Measurements from ENCODE around the gene MTPN.
A peak's percentile ranks its signal among the peaks of the same experiment; 100 is the strongest.

Gene MTPN, protein sequence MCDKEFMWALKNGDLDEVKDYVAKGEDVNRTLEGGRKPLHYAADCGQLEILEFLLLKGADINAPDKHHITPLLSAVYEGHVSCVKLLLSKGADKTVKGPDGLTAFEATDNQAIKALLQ

DNA sequence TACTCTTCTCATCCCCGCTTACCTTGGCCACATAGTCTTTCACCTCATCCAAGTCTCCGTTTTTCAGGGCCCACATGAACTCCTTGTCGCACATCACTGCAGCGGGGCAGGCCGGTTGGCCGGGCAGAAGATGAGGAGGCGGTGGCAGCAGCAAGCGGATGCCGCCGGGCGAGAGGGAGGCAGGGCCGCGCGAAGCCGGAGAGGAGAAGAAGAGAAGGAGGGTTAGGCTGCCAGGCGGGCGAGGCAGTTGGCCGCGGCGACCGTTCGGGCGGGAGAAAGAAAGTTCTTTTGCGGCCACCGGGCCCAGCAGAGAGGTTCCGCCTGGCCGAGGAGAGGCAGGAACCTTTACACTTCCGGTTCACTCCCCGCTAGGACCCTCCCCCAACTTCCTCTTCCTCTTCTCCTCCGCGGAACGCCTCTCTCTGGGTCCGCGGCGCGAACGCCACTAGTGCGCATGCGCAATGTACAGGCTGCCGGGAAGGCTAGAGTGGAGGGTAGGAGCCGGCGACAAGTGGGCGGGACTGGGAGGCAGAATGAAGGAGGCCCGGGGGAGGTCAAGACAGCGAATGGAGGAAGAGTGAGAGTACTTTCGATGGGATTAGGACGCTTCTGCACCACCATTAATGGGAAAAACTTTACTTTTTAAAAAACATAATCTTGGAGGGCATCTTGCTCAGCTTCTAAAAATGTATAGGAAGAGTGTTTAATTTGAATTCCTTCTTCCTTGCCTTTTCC lies at the start of gene MTPN:
TSS of gene MTPN (minus strand) at position 353 of the 735 bp plus-strand sequence. CDS start at position 94, 259 bp downstream.
- peak; percentile 99 for DNase-seq

GRCh38 chr7:136026209-136026608 lies 49.0 kb upstream of the MTPN start:
- no peak for DNase-seq

DNA sequence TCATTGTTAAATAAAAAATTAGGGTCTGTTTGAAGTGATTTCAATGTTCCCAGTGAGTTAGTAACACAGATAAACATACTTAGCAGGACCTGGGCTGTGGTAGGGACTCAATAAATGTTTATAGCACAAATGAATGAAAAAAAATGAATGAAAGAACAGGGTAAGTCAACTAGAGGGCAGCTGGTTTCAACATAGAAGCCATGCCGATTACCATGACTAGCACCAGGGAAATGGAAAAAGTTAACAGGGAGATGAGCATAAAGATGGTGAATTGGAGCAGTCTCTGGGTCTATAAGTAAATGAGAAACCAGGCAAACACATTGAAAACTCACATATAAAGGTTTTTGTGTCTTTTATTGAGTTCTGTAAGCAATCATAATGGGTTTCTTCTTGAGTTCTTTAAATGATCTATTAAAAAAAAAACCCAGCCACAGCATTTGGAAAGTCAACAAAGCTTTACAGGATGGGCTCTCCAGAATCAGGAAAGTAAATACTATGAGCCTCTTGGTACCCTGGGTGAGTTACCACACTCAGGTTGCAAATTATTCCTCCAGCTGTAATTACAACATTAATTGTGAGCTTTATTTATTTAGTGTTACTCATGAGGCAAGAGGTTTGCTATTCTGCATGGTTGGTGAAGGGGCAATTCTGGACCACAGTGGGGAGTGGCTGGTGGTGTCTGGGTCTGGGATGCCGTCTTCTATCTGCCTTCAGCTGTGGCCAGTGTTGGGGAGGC lies 46.1 kb upstream of the MTPN start:
- DNase-seq: no peak

DNA sequence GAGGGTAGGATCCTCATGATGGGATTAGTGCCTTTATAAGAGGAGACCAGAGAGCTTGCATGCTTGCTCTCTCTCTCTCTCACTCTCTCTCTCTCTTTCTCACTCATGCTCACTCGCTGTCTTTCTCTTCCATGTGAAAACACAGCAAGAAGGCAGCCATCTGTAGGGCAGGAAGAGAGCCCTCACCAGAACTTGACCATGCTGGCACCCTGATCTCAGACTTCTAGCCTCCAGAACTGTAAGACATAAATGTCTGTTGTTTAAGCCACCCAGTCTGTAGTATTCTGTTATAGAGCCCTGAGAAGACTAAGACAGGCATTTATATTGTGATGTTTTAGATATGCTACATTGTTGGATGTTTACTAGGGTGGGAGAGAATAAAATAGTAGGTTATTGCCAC lies 43.4 kb upstream of the MTPN start:
- DNase-seq: no peak

DNA sequence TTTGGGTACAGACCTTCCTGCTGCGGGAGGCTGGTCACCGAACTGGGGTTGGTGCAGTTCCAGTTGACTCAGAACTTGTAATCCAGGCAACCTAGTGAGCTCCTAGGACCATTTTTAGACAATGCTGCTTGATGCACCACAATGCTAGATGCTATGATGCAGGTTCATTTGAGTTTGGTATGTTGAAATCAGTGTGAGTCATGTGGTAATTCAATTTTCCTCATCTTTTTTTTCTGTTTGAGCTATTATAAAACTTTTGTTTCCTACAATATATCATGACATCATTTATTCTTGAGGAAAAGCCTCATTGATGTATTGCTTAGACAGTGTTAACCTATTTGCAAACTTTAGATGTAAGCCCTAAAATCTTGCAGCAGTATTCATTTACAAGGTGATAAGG lies 40.9 kb upstream of the MTPN start:
- DNase-seq: no peak

GRCh38 chr7:136016649-136017395 lies 39.7 kb upstream of the MTPN start:
- no peak for DNase-seq

DNA sequence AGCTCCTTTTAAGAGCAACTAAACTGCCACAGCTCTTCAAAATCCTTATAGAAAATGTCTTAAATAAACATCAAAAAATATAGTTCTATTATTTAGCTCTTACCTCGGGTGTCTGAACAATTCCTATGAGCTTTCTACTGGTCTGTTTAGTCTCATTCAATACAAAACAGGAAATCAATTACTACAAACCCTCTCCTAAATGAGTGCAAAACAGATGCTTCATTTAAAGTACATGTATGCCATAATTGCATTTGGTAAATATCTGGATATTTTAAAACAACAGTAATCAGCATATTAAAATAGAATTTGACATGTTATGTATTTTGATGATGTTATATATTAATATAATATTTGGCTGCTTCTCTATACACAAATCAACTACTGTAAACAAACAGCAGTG lies 38.5 kb upstream of the MTPN start:
- DNase-seq: no peak

DNA sequence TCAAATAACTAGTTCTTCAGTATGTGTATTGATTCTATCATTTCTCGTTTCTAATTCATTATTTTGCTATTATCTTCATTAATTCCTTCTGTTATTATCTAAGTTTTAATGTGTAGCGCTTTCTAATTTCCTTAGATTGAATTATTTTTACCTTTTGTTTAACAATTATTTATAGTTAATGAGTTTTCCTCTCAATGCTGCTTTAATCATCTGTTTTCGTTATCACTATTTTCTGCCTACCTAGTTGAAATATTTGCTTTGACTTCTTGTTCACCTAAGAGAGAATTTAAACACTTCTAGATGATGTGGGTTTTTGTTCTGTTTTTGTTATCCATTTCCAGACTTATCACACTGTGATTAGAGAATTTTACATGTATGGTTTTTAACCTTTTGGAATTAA lies 37.5 kb upstream of the MTPN start:
- DNase-seq: no peak

DNA sequence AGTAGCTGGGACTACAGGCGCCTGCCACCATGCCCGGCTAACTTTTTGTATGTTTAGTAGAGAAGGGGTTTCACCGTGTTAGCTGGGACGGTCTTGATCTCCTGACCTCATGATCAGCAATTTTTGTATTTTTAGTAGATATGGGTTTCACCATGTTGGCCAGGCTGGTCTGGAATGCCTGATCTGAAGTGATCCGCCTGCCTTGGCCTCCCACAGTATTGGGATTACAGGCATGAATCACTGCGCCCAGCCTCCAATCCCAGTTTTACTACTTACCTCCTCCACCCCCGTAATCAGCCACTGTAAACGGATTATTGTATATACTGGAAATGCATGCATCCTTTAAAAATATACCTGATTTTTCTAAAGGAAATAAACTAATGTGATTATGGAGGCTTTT lies 35.1 kb upstream of the MTPN start:
- DNase-seq: no peak

DNA sequence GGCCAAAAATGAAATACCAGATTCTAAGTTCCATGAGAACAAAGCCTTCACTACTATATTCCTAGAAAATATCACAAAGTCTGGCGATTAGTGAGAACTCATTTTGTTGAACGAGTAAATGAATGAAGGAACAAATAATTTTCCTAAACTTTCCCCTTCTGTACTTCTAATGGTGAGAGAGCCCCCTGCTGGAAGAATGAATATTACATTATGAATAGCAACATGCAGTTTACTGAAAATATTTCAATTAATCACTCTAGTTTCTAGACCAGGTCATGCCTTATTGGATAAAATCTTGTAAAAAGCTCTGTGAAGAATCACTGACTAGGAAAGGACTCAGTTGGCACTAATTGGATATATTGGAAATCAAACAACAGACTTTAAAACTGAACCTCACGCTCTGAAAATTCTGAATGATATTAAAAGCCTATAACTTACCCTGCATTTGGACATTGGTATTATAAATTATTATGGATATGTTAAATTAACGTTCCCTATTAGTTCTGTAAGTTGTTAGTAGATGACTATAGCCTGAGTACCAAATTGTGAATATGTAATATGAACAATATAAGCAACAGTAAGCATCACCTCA lies 32.4 kb upstream of the MTPN start:
- DNase-seq: peak; percentile 66

GRCh38 chr7:136006208-136006607 lies 29.0 kb upstream of the MTPN start:
- no peak for DNase-seq

DNA sequence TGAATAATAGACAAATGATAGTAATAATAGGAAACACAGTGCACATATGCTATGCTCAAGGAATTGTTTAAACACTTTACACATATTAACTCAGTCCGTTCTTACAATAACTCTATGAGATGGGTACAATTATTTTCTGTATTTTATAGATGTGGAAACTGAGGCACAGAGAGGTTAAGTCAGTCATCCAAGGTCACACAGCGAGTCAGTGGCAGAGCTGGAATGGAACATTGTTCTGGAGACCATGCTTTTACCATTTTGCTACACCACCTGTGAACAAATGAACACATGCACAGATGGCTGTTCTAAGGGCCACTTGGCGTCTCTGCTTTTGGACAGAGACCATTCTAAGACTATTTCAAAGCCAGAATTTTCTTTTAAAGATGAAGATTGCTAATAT lies 26.9 kb upstream of the MTPN start:
- DNase-seq: no peak

DNA sequence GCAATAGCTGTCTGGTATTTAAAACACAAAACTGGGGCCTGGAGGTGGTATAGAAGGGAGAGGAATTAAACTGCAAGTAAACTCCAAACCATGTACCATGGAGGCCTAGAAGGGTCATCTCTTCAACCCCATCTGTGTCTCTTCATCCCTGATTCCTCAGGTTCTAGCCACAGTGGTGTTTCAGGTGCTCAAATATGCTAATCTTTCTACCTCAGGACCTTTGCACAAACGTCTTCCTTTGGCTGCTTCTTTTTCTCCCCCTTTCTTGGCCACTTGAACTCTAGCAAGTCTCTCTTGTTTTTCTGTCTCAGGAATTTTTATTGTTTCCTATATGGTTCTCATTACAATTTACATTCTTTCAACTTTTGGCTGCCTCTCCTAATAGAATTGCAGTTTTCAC lies 25.6 kb upstream of the MTPN start:
- DNase-seq: no peak

- no peak for DNase-seq
Observed at GRCh38 chr7:136000288-136000913, 23.2 kb upstream of the MTPN start.

DNA sequence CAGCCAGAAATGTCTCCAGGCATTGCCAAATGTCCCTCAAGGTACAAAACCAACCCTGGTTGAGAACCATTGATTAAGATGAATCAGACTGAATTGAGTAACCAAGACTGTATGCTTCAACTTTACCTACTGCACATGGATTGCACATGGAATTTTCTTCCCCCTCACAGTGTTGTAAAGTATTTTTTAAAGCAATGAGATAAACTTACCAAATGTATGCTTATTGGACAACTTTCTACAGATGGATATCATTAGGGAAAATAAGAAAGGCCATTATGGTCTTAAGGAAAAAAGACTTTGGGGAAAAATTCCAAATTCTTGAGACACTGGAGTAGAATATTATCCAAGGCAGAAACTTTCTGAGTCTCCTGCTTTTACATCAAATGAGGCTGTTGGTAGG lies 20.9 kb upstream of the MTPN start:
- DNase-seq: no peak

- DNase-seq: no peak
Observed at GRCh38 chr7:135995748-135996147, 18.6 kb upstream of the MTPN start.

DNA sequence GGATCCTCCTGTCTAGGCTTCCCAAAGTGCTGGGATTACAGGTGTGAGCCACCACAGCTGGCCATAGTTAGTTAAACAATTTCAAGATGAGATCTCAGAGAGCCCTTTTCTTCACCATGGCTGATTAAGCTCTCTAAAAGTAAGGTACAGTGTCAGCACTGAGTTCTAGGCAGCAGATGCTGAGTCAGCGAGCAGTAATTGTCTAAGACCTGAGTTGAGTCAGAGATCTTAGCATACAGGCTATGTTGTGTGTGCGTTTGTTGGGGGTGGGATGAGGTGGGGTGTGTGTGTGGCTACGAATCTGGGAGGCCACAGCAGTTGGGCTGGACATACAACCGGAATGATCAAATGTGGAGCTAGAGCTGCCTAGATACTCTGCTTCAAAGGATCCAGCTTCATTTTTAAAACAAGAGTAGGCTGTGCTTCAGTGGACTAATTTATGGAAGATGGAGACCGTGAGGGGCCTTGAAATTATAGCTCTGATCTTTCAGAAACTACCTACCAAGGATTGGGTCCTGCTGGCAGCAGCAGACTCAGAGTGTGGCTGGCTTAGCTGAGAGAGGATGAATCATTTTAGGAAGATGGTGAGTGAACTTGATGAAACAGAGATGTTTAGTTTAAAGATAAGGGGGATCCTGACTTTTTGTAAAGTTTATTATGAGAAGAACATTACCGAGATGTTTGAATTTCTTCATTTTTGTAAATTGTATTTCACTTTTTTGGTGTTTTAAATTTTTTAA lies 17.5 kb upstream of the MTPN start:
- no peak for DNase-seq

DNA sequence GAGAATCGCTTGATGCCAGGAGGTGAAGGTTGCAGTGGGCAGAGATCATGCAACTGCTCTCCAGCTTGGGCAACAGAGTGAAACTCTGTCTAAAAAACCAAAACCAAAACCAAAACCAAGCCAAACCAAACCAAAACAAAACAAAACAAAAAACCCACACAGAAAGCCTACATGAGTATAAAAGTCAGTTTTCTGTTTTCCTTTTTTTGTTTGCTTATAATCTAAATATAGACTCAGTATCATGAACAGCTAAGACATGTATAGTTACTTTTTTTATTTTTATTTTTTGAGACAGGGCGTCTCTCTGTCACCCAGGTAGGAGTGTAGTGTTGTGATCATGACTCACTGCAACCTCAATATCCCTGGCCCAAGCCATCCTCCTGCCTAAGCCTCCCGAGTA lies 16.8 kb upstream of the MTPN start:
- no peak for DNase-seq

DNA sequence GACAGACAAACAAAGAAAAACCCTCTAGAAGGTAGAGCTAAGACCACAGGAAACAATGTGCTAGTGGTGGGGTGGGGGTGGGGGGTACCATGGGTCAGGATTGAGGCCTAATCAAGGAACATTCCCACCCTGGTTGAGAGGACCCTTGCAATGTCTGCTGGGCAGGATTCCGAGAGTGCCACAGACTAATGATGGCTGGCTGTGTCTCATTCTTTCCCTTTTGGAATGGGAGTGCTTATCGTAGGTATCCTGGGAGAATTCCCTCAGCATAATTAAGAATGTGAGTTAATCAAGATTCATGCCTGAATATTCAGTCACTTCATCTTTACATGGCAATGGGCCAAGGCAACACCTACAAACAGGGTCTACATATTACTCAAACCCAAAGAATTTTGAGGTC lies 14.7 kb upstream of the MTPN start:
- no peak for DNase-seq

DNA sequence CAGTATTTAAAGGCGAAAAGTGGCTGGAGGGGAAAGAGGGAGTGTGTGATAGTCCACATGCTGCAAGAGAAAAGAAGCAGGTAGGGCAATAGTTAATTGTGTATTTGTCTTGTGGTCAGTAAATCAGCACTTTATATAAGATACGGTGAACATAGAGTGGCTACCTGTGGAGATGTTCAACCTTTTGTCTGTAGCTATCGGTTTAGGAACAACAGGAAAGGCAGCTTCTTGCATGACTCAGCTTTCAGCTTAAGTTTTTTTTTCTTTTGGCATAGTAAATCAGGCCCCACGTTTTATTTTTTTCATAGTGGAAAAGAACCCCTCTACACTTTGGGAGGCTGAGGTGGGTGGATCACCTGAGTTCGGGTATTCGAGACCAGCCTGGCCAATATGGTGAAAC lies 14.2 kb upstream of the MTPN start:
- no peak for DNase-seq

DNA sequence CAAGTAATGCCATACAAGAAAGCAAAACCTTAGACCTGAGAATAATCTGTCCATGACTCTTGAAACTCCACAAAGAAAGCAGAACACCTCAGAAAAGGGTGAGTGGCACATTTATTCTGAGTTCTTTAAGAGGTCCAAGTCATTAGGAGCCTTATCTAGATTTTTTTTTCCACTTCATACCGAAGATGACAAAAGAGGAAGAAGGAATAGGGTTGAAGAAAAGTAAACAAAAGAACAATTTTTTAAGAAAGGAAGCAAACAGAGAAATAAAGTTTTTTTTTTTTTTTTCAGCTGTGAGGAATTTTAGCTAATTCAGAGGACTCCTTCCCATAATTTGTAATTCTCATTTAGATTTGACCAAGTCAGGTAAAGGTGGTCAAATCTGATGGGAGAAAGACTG lies 13.1 kb upstream of the MTPN start:
- DNase-seq: no peak

Data from hematopoietic multipotent progenitor cell treated with erythropoietin and hydrocortisone succinate and interleukin-3 and kit ligand, for 8 days (in vitro differentiated cells).